AML-193 (cell line): ENCODE results near the gene CLEC4E.
"Not testable (repeated sequence)": the region's sequence is repeated elsewhere in the genome, so short reads cannot be mapped to it uniquely, and the experiment has no call there.

ENCODE experiments used
- DNase-seq, 2 experiments: peaks; one replicate each; lab custom pipeline; 2025; lab: John Stamatoyannopoulos, UW

The CLEC4E gene

GRCh38 chr12:8537820-8538219 lies 2.9 kb downstream of the CLEC4E start:
- DNase-seq: not testable (repeated sequence)

- no peak for DNase-seq
These were observed 8.7 kb downstream of the CLEC4E start for GRCh38 chr12:8532045-8532444.

GRCh38 chr12:8527250-8528130 lies 13.2 kb downstream of the CLEC4E start:
- no peak for DNase-seq

- DNase-seq: peak; percentile 24 to 39
These were observed 21.5 kb downstream of the CLEC4E start for GRCh38 chr12:8519171-8519570.

- no peak for DNase-seq
These were observed 22.7 kb downstream of the CLEC4E start for GRCh38 chr12:8517971-8518370.

GRCh38 chr12:8513256-8513655 lies 27.4 kb downstream of the CLEC4E start, which contains the start of gene CLEC4D:
Gene CLEC4D (plus strand): TSS chr12:8513503. CDS start chr12:8513733, 230 bp downstream.
- peak; percentile 56 to 60 for DNase-seq

- no peak for DNase-seq
These were observed 31.5 kb downstream of the CLEC4E start for GRCh38 chr12:8508910-8509841.

GRCh38 chr12:8508223-8508622 lies 32.5 kb downstream of the CLEC4E start:
- no peak for DNase-seq

GRCh38 chr12:8507596-8507995 lies 33.1 kb downstream of the CLEC4E start:
- no peak for DNase-seq

- DNase-seq: no peak
These were observed 36.4 kb downstream of the CLEC4E start for GRCh38 chr12:8504351-8504750.

- peak; percentile 51 to 55 for DNase-seq
These were observed 39.0 kb downstream of the CLEC4E start for GRCh38 chr12:8501720-8502119.

GRCh38 chr12:8499616-8500015 lies 41.1 kb downstream of the CLEC4E start:
- DNase-seq: peak; percentile 15 to 17

GRCh38 chr12:8496074-8496473 lies 44.6 kb downstream of the CLEC4E start:
- DNase-seq: not testable (repeated sequence)

GRCh38 chr12:8495671-8496070 lies 45.0 kb downstream of the CLEC4E start:
- not testable (repeated sequence) for DNase-seq

- DNase-seq: peak; percentile 97 to 98
These were observed 47.6 kb downstream of the CLEC4E start for GRCh38 chr12:8493084-8493483.

GRCh38 chr12:8491646-8492530 lies 48.8 kb downstream of the CLEC4E start:
- no peak for DNase-seq
